Forelimb muscle (tissue), 1 donor: ENCODE results near the gene KRTAP10-1. TPM values are rescaled to one million over a fixed set of nuclear protein-coding genes. Genes with fewer than 3 reads are reported as not detected.

Experiments used
- DNase-seq: peaks from one replicate; pipeline ENCODE4 v3.0.0-alpha.2; 2013; ENCODE audit warnings: low read depth
- polyA plus RNA-seq: library from polyadenylated mRNA; unstranded; fragments of 120-200 nt; gene quantifications from one replicate; pipeline ENCODE4 v1.2.1, GENCODE V29; 2013; ENCODE audit not compliant: insufficient read length

KRTAP10-1 gene
- polyA plus RNA-seq, 1 donor, result not detected

- no peak for DNase-seq
Observed at GRCh38 chr21:44548922-44549321, 8.9 kb upstream of the KRTAP10-1 start.

GRCh38 chr21:44548381-44548780 lies 8.4 kb upstream of the KRTAP10-1 start:
- DNase-seq, result no peak

- DNase-seq, result no peak
Observed at GRCh38 chr21:44547656-44548331, 7.8 kb upstream of the KRTAP10-1 start.

- DNase-seq, result no peak
Observed at GRCh38 chr21:44544566-44544965, 4.6 kb upstream of the KRTAP10-1 start.

GRCh38 chr21:44542716-44543115 lies 2.7 kb upstream of the KRTAP10-1 start:
- no peak for DNase-seq

GRCh38 chr21:44540741-44541288 lies 820 bp upstream of the KRTAP10-1 start:
- no peak for DNase-seq

GRCh38 chr21:44539046-44539445 lies 949 bp downstream of the KRTAP10-1 start:
- no peak for DNase-seq

- DNase-seq, result no peak
Observed at GRCh38 chr21:44537930-44538911, 1.8 kb downstream of the KRTAP10-1 start.

- DNase-seq, result no peak
Observed at GRCh38 chr21:44535963-44536362, 4.0 kb downstream of the KRTAP10-1 start.

- DNase-seq, result no peak
Observed at GRCh38 chr21:44534688-44535087, 5.3 kb downstream of the KRTAP10-1 start.

GRCh38 chr21:44533891-44534627 lies 5.9 kb downstream of the KRTAP10-1 start:
- no peak for DNase-seq

GRCh38 chr21:44533121-44533890 lies 6.7 kb downstream of the KRTAP10-1 start:
- DNase-seq, result no peak

GRCh38 chr21:44532712-44533111 lies 7.3 kb downstream of the KRTAP10-1 start:
- no peak for DNase-seq

- no peak for DNase-seq
Observed at GRCh38 chr21:44531606-44532564, 8.1 kb downstream of the KRTAP10-1 start.

- no peak for DNase-seq
Observed at GRCh38 chr21:44530903-44531605, 8.9 kb downstream of the KRTAP10-1 start.

GRCh38 chr21:44530221-44530902 lies 9.6 kb downstream of the KRTAP10-1 start:
- DNase-seq, result no peak

- DNase-seq, result no peak
Observed at GRCh38 chr21:44529503-44530125, 10.4 kb downstream of the KRTAP10-1 start.

GRCh38 chr21:44529011-44529421 lies 11.0 kb downstream of the KRTAP10-1 start:
- DNase-seq, result no peak
